ENCODE measurements around the gene DNAJB13. TPM values are rescaled to one million over a fixed set of nuclear protein-coding genes. Genes with fewer than 3 reads are reported as not detected.

Gene DNAJB13
- polyA plus RNA-seq, 12 donors: 0.23 to 0.77 (median 0.42) TPM; not detected in 4

- DNase-seq: no peak
These were observed 914 bp upstream of the DNAJB13 start for GRCh38 chr11:73949912-73950311.

GRCh38 chr11:73951797-73952196 lies 971 bp downstream of the DNAJB13 start:
- DNase-seq: no peak

- no peak for DNase-seq
These were observed 6.2 kb downstream of the DNAJB13 start for GRCh38 chr11:73956876-73957653.

- DNase-seq: no peak
These were observed 7.0 kb downstream of the DNAJB13 start for GRCh38 chr11:73957654-73958361.

- DNase-seq: no peak
These were observed 7.8 kb downstream of the DNAJB13 start for GRCh38 chr11:73958521-73959141.

- DNase-seq: no peak
These were observed 10.5 kb downstream of the DNAJB13 start for GRCh38 chr11:73961321-73961720.

- no peak for DNase-seq
These were observed 11.4 kb downstream of the DNAJB13 start for GRCh38 chr11:73962101-73962705.

GRCh38 chr11:73963861-73964260 lies 13.0 kb downstream of the DNAJB13 start:
- no peak for DNase-seq

- no peak for DNase-seq
These were observed 14.4 kb downstream of the DNAJB13 start for GRCh38 chr11:73965076-73965763.

GRCh38 chr11:73965764-73966121 lies 14.9 kb downstream of the DNAJB13 start:
- DNase-seq: no peak

- DNase-seq: no peak
These were observed 17.6 kb downstream of the DNAJB13 start for GRCh38 chr11:73968356-73968966.

GRCh38 chr11:73969091-73969490 lies 18.3 kb downstream of the DNAJB13 start:
- no peak for DNase-seq

GRCh38 chr11:73969991-73970800 lies 19.4 kb downstream of the DNAJB13 start:
- no peak for DNase-seq

GRCh38 chr11:73971175-73971719 lies 20.4 kb downstream of the DNAJB13 start:
- no peak for DNase-seq

- no peak for DNase-seq
These were observed 21.4 kb downstream of the DNAJB13 start for GRCh38 chr11:73972187-73972586.

- no peak for DNase-seq
These were observed 22.0 kb downstream of the DNAJB13 start for GRCh38 chr11:73972620-73973449.

GRCh38 chr11:73974604-73975478 lies 24.0 kb downstream of the DNAJB13 start:
- no peak for DNase-seq

GRCh38 chr11:73975479-73975757 lies 24.6 kb downstream of the DNAJB13 start:
- DNase-seq: no peak

All from muscle of arm (tissue), 12 donors.